ENCODE measurements around the gene PLA2G2D.

The PLA2G2D gene, protein sequence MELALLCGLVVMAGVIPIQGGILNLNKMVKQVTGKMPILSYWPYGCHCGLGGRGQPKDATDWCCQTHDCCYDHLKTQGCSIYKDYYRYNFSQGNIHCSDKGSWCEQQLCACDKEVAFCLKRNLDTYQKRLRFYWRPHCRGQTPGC

DNA sequence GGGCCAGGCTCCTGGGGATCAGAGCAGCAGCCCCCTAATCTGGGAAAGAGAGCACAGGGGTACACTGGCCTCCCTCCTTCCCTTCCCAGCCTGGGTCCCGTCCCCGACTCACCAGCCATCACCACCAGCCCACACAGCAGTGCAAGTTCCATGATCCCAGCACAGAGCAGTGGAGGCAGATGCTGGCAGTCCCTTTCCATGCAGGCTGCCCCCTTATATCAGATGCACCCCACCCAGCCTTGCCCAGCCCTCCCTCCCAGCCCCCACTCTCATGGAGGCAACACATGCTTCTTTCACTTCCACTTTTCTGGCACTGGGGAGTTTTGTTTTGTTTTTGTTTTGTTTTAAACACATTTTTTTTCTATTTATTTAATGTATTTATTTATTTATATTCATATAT, at the start of gene PLA2G2D:
Gene PLA2G2D (minus strand): TSS at position 190 of the 400 bp plus-strand sequence. CDS start 38 bp downstream, at position 152.
- TF ChIP-seq, protein P1, sequence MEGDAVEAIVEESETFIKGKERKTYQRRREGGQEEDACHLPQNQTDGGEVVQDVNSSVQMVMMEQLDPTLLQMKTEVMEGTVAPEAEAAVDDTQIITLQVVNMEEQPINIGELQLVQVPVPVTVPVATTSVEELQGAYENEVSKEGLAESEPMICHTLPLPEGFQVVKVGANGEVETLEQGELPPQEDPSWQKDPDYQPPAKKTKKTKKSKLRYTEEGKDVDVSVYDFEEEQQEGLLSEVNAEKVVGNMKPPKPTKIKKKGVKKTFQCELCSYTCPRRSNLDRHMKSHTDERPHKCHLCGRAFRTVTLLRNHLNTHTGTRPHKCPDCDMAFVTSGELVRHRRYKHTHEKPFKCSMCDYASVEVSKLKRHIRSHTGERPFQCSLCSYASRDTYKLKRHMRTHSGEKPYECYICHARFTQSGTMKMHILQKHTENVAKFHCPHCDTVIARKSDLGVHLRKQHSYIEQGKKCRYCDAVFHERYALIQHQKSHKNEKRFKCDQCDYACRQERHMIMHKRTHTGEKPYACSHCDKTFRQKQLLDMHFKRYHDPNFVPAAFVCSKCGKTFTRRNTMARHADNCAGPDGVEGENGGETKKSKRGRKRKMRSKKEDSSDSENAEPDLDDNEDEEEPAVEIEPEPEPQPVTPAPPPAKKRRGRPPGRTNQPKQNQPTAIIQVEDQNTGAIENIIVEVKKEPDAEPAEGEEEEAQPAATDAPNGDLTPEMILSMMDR (conservative IDR thresholded peaks at IDR 0.05) = no peak
- no peak within 1 kb of the TSS for H3K27ac ChIP-seq

DNA sequence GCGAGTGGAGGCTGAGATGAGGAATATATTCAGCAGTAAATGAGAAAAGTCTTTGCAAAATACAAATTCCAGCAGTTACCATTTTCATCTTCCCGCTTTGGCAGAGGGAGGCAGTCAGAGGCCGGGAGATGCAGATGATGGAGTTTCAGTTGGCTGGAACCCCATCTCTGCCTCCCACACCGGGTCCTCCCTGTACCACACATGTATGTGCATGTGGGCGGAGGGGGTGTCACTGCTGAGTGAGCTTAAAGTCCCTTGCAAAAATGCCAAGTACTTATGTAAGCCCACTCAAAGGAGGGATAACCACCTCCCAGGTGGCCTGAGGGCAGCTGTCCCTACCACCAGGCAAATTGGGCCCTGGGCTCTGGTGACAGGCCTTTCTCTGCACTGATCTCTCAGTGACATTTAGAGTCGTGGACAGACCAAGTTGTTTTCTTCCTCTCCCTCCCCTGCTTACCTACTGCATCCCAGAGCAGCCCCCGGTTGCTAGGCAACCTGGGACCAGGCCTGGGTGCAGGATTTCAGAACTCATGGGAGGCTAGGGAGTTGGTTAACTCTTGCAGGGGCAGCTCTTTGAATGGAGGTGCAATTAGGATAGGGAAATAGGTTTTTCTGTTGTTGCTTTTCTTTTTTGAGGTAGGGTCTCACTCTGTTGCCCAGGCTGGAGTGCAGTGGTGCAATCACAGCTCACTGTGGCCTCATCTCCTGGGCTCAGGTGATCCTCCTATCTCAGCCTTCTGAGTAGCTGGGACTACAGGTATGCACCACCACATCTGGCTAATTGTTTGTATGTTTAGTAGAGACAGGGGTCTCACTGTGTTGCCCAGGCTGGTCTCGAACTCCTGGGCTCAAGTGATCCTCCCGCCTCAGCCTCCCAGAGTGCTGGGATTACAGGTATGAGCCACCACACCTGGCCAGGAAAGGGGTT, 49.5 kb upstream of the PLA2G2D start:
- TF ChIP-seq, protein P1 (conservative IDR thresholded peaks at IDR 0.05) = no peak
- no peak overlapping the region for H3K27ac ChIP-seq

DNA sequence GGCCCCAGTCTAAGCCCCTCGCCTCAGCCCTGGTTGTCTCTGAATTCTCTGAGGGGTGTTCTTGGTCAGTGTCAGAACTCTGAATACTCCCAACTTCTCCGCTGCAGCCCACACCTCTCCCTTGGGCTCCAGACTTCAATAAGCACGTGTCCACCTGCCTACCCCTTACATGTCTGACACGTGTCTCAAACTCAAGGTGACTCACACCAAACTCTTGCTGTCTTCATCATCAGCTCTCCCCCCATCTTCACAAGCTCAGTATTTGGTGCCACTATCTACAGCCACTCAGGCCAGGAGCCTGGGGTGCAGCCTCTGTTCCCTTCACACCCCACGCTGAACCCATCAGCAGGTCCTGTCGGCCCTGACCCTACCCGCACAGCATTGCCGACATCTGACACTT, 47.8 kb upstream of the PLA2G2D start:
- TF ChIP-seq, protein P1 (conservative IDR thresholded peaks at IDR 0.05) = no peak
- no peak overlapping the region for H3K27ac ChIP-seq

DNA sequence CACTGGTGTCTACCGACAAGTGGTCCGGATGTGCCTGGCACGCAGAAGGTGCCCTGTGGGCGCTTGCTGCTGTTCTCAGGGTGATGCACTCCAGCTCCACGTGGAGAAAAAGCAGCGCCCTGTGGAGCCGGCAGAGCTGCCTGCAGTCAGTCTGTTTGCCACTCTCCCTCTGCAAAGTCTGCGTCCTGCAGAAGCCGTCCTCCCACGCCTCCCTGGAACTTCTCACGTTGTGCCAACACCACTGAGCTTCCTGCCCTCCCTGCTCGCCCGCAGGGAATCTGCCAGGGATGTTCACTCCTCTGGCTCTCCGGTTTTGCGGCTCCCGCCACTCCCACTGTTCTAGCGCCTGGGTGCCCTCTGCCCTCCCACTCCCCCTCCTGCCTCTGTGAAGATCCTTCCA, 46.7 kb upstream of the PLA2G2D start:
- peak overlapping the region; percentile 71 for H3K27ac ChIP-seq
- TF ChIP-seq, protein P1 (conservative IDR thresholded peaks at IDR 0.05) = no peak

DNA sequence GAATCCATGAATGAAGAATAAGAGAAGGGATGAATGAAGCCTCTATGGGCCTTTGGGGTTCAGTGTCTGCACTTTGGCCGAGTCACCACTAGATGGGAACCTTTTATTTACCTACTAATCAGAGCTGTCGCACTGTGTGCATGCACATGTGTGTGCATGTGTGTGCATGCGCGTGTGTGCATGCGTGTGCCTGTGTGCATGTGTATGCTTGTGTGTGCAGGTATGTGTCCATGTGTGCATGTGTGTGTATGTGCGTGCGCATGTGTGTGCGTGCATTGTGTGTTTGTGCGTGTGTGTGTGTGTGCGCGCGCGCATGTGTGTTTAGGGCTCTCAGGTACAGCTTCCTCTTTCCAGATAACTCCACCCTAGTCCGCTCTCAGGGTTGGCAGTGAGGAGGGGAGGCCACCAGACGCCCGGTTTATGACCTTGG, 46.2 kb upstream of the PLA2G2D start:
- TF ChIP-seq, protein P1 (conservative IDR thresholded peaks at IDR 0.05) = peak; percentile 68
- H3K27ac ChIP-seq = peak overlapping the region; percentile 71

DNA sequence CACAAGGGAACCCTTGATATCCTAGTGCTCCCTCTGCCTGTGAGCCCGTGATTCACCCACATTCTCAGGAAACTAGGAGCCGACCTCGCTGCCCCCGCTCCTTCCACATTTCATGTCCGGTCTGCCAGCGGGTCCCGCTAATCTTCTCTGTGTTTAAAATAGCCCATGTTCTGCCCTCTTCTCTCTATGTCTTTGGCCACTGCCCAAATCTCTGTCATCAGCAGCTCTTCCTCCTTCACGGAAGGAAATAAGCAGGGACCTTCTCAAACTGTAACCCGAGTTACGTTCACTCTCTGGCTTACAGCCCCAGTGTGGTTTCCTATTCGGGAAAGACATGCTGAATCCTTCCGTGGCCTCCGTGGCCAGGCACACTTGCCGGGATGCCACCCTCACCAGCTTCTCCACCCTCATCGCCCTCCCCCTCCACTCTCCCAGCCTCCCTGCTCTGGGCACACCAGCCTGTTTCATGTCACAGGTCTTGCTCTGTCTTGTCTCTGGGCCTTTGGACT, 45.4 kb upstream of the PLA2G2D start:
- TF ChIP-seq, protein P1 (conservative IDR thresholded peaks at IDR 0.05) = no peak
- H3K27ac ChIP-seq = peak overlapping the region; percentile 71

DNA sequence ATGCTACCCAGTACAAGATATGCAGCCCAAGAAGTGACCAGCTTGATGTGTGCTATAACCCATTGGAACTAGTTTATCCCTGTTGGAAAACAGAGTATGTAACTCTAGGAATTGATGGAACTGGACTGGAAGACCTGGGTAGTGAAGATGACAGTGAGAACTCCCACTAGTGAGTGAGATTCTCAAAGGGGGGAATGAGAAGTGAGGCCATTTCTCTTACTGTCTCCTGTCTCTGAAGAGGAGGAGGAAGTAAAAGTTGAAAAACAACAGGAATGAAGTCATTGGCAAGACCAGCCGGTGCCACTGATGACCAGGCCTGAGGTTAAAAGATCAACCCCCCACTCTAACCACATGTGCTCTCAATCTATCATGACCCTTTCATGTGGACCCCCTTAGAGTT, 40.7 kb upstream of the PLA2G2D start:
- TF ChIP-seq, protein P1 (conservative IDR thresholded peaks at IDR 0.05) = no peak
- no peak overlapping the region for H3K27ac ChIP-seq
